Pulmonary artery endothelial cell (primary cell): ENCODE data around the gene CELF2. TPM values are rescaled to one million over a fixed set of nuclear protein-coding genes. Genes with fewer than 3 reads are reported as not detected.

Experiments
- DNase-seq: peaks from one replicate; pipeline ENCODE4 v3.0.0-alpha.2; 2011; ENCODE audit warnings: low read depth, low spot score
- total RNA-seq: library from RNA; depleted of rRNA; stranded (reverse); fragments of >200 nt; gene quantifications from 2 replicates; pipeline ENCODE4 v1.2.3, GENCODE V29; 2014

CELF2 gene
- total RNA-seq, 1 donor from 2014 or later, result 12.5 TPM

GRCh38 chr10:11297136-11297535, 279.5 kb downstream of the CELF2 start:
- DNase-seq, result no peak

DNA sequence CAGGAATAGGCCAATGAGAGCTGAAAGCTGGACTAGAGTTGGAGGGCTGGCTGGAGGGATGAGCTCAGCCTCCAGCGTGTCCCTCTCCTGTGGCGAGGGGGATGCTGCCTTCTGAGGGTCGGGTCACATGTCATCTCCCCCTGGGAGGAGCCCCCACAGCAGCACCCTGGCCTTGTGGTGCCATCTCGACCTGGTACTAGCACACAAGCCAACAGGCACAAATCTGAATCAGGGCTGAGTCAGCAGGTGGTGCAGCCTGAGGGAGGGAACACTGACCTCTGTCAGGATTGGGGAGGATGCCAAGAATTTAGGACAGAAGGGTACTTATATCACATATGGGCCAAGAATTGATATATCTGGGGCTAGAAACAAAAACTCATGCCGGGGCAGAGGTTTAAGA, 280.4 kb downstream of the CELF2 start:
- DNase-seq, result no peak

- no peak for DNase-seq
Observed at GRCh38 chr10:11299125-11299524, 281.5 kb downstream of the CELF2 start.

DNA sequence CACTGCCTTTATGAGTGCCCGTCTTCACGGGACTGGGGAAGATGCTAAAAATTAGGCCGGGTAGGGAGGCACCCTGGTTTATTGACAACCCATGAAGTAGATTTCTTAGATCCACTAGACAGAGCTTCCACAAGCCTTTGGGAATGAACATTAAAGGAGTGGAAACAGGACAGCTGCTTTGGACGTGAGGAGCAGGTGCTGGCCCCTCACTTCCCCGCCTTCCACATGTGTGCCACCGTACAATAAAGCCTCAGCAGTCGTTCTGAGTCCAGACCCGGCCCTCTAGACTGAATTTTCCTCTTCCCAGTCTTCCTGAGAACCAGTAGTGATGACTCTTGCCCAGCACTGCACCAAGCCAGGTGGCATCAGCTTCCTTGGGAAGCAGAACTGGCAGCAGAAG, 282.4 kb downstream of the CELF2 start:
- no peak for DNase-seq

GRCh38 chr10:11300563-11300962, 282.9 kb downstream of the CELF2 start:
- no peak for DNase-seq

- no peak for DNase-seq
Observed at GRCh38 chr10:11301571-11302111, 284.0 kb downstream of the CELF2 start.

DNA sequence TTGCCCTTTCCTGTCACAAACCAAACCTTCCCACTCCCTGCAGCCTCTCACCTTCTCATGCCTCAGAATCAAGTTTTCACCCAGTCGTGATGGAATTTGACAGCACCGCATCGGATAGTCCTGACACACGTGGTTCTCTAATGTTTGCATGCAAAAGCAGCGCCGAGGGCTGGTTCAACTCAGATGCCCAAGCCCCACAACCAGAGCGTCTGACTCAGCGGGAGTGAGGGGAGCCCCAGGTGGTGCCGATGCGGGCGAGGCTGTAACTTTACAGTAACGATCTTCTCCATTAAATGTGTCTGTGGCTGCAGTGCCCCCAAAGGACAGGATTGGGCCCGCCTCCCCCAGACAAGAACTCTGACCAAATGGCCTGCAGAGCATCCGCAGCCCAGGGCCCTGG, 284.5 kb downstream of the CELF2 start:
- DNase-seq, result no peak

GRCh38 chr10:11303361-11304170, 285.9 kb downstream of the CELF2 start:
- no peak for DNase-seq

DNA sequence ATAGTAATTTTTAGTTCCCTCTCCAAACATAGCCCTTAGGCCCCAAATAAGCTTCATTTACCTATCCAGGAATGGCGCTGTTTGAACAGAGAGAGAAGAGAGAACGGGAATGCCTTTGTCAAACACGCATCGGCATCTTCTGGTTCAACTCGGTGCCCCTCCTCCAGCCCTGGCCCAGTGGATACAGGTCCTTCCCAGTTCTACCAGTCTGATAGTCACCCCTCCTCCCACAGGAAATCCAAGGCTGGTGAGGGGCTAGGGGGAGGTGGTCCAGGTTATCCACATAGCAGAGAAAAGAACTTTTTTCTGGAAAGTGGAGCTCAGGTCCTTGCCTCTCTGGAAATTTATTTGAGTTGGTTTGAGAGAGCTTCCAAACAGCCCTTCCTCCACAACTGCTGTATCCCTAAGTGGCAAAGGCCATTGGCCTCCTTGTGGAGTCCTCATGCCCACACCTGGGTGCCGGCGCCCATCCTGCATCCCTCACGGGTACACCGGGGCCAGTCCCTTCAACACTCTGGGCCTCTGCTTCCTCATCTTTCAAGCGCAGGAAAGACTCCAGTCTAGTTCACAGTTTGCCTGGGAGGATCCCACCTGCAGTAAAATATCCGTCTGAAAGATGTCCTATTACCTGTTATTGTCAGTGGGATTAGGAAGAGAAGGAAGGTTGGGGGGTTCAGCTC, 287.4 kb downstream of the CELF2 start:
- DNase-seq, result no peak

GRCh38 chr10:11305825-11306593, 288.3 kb downstream of the CELF2 start:
- DNase-seq, result no peak

DNA sequence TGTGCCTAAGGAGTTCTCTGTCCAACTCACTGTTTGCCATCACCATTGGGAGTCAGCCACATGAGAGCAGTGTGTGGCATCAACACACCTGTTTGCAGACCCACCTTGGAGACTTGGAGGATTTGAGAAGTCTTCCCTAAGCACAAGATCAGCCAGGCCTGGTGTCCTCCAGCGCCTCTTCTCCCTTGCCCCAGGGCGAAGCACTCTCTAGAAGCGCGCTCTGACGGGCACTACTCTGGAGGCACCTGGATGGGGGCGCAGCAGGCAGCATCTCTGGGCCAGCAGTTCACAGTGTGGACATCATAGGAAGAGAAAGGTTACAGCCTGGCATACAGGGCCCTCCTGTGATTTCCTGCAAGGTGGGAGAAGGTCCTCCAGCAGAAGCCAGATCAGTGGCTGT, 289.3 kb downstream of the CELF2 start:
- DNase-seq, result no peak

DNA sequence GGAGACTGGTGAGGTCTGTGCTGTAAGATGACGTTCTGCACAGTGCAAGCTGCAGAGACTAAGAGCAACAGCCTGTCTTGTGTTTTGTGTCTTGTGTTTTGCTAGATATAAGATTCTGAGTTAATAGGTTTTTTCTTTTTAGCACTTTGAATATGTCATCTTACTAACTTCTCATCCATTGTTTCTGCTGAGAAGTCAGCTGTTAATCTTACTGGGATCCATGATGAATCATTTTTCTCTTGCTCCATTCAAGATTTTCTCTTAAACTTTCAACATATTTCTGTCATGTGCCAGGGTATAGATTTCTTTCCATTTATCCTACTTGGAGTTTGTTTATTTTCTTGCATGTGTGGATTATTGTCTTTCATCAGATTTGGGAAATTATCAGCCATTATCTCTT, 290.3 kb downstream of the CELF2 start:
- DNase-seq, result no peak

GRCh38 chr10:11311027-11311426, 293.4 kb downstream of the CELF2 start:
- DNase-seq, result no peak

DNA sequence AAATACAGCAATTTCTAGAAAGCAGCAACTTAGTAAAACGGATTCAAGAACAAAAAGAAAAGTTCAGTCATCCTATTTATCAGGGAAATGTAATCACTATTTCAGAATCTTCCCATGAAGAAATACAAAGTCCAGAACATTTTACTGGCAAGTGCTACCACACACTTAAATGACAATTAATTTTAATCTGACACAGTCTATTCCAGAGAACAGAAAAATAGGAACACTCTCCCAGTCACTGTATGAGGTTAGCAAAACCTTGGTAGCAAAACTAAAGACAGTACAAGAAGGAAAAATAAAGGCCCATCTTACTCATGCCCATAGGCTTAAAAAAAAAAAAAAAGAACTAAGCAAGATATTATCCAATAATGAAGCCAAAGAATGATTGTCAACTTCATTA, 295.8 kb downstream of the CELF2 start:
- DNase-seq, result no peak

DNA sequence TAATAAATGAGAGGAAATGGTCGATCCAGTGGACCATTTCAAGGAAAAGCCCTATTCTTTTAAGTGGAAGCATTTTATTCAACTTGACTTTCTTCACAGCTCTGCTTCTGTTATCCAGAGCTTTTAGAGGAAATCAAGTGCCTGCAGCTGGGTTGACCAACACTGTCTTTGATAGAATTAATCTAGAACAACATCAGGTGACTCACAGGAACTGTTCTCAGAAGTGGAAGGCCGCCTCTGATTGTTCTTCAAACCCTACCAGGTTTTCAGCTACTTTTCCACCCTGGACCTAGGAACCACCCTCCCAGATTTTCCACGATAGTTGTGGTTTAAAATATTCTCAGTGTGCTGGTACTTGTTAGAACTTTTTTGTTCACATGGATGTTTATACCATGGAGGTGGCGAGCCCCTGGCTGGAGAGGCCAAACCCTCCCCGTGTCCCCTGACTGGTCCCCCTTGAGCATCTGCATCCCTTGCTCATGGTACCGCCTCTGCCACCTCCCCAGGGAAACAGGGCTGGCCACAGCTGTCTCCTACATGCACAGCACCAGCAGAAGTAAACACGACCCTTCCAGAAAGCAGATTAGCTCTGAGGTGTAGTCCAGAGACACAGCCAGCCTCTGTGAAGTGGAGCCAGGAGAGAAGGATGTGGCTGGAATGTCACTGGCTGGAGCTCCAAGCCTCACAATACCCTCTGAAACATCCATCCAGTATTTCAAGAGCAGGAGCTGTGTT, 300.4 kb downstream of the CELF2 start:
- no peak for DNase-seq

DNA sequence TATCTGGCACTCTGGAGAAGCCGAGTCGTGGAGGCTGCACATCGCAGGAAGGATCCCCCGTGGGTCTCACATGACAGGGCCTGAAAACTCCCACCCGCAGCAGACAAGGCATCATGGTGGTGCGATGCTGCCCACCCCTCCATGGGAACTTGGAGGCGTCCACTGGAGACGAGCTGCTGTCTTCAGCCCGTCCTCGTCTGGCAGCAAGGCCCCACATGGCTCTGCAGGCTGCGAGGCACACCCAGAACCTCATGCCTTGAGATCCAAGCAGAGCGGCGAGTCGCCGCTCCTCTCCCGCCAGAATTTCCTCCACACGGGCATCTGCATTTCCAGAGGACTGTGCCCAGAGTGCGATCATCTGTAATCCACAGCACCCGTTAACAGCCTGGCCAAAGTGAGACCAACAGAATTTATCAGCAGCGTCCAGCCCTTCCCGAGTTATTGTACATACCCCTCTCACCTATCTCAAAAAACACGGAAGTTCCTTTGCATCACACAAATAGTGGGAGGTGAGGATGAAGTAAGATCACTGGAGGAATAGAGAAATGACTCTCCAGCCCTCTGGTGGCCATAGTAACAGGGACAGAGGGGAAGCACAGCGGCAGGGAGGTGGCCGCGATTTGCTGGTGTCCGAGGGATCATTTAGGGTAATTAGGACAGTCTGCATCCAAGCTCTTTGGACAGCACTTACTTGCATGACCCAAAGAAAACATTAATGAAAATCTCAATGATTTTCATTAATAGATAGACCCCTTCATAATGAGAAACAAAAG, 301.3 kb downstream of the CELF2 start:
- DNase-seq, result no peak

DNA sequence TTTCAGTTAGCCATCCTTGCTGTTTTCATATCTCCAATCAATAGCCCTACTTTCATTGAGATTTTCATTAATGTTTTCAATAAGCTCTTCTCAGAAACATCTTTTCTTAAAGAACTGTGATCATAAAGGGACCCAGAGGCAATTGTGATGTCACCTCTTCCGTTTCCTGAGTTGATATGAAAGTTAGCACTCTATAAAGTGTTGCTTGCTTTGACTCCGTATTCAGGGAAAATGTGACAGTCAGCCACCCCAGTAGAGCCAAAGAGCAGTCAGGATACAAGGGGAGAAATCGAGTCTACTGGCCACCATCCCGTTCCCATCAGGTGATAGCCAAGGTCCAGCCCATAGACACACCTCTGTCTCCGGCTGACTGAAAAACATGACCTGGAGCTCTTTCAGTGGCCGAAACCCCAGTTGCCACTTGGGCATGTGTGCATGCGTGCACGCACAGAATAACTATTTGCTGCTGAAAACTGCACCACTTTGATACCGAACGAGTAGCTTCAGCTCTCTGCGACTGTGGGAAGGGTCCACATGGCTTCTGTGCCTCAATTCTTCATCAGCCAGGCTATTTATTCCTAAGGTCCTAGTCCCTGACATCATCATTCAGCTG, 302.4 kb downstream of the CELF2 start:
- DNase-seq, result no peak

DNA sequence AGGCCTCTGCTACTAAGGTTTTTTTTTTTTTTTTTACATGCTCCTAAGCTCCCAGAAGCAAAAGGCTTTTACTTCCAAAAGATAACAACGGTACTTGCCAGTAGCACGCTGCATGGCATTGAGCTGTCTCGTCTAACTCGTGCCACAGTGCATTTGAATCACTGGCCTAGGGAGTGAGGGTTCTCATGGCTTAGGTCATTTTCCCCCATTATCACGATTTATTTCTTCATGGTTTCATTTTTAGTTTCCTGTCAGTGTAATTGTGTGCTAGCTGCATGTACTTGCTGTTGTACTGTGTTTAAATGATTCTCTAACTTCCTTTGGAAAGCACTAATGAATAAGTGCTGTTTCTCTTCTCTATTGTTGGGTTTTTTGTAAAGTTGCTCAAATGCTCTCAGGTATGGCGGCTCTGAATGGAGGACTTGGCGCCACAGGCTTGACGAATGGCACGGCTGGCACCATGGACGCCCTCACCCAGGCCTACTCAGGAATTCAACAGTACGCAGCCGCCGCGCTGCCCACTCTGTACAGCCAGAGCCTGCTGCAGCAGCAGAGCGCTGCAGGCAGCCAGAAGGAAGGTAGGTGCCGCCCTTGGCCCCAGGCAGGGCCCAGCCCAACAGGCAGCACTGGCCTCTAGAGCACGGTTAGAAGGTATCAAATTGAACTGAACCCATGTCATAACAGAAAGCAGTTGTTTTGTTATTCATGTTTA, 303.3 kb downstream of the CELF2 start:
- no peak for DNase-seq

DNA sequence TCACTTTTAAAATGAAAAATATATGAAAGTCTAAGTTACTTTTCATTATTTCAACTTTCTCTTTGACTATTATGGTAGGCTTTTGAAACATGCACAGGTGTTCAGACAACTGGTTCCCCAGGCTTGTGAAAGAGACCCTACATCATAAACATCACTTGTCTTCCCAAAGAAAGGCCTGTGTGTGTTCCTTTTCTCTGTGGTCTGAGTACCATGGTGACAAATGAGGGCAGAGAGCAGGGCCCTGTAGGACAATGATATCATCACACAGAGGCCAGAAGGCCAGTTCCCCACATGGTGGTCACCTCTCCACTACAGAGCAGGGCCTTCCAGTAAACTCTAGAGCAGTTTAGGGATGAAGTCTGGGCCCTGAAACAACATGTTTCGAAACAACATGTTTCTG, 305.0 kb downstream of the CELF2 start:
- DNase-seq, result no peak
